Fibroblast of skin of abdomen (primary cell): ENCODE measurements around the gene PML.
"Not testable (repeated sequence)": the region's sequence is repeated elsewhere in the genome, so short reads cannot be mapped to it uniquely, and the experiment has no call there.

Experiments used
- DNase-seq: peaks from one replicate; pipeline ENCODE4 v3.0.0-alpha.2; 2013

PML gene

GRCh38 chr15:74062236-74062635 is 67.7 kb downstream of the PML start:
- no peak for DNase-seq

GRCh38 chr15:74062671-74063070 is 68.2 kb downstream of the PML start:
- DNase-seq: no peak

- not testable (repeated sequence) for DNase-seq
Observed at GRCh38 chr15:74063425-74064146, 69.1 kb downstream of the PML start.

- not testable (repeated sequence) for DNase-seq
Observed at GRCh38 chr15:74064183-74064582, 69.7 kb downstream of the PML start.

GRCh38 chr15:74064822-74065221 is 70.3 kb downstream of the PML start:
- not testable (repeated sequence) for DNase-seq

- DNase-seq: not testable (repeated sequence)
Observed at GRCh38 chr15:74065684-74066411, 71.3 kb downstream of the PML start.

GRCh38 chr15:74071645-74072044 is 77.1 kb downstream of the PML start:
- DNase-seq: not testable (repeated sequence)

- not testable (repeated sequence) for DNase-seq
Observed at GRCh38 chr15:74072132-74072531, 77.6 kb downstream of the PML start.

GRCh38 chr15:74072614-74073337 is 78.3 kb downstream of the PML start:
- DNase-seq: not testable (repeated sequence)

- not testable (repeated sequence) for DNase-seq
Observed at GRCh38 chr15:74075781-74076180, 81.3 kb downstream of the PML start.

GRCh38 chr15:74082450-74082849 is 87.9 kb downstream of the PML start, which contains the start of gene GOLGA6A:
Gene GOLGA6A, minus strand, starts transcription at chr15:74082550. Its CDS starts 41 bp downstream, at chr15:74082509.
- not testable (repeated sequence) for DNase-seq

- not testable (repeated sequence) for DNase-seq
Observed at GRCh38 chr15:74094567-74094966, 100.1 kb downstream of the PML start.

GRCh38 chr15:74095610-74096009 is 101.1 kb downstream of the PML start:
- DNase-seq: not testable (repeated sequence)

- DNase-seq: not testable (repeated sequence)
Observed at GRCh38 chr15:74096753-74097474, 102.4 kb downstream of the PML start.
